NB4 (cell line): ENCODE measurements around the gene SPRR1A.

Experiments
- MYC ChIP-seq: IDR thresholded peaks from 2 replicates; pipeline ENCODE4 v1.6.1; 2011; ENCODE audit warnings: low read depth, low read length
- TF ChIP-seq, protein P1 (sequence below): IDR thresholded peaks from 2 replicates; pipeline ENCODE4 v1.6.1; 2011; ENCODE audit warnings: low read depth, low read length
- TF ChIP-seq, protein P2 (sequence below): IDR thresholded peaks from one replicate; pipeline ENCODE4 v1.5.1; 2012; ENCODE audit warnings: low read depth, low read length

DNA sequence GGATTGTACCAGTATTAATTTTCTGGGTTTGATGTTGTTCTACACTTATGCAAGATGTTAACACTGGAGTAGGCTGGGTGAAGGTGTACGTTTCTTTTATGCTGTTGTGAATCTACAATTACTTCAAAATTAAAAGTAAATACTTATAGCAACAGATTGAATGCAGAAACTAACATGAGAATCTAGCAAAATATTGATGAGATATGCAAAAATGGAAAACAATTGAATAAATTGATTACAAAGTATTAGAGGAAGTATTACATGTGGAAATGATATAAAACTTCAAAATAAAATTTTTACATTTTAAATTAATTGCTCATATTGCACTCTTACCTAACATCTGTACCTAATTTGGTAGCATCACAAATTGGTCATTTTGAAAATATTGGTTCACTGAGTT lies 12.0 kb downstream of the SPRR1A start:
- TF ChIP-seq, protein P1, sequence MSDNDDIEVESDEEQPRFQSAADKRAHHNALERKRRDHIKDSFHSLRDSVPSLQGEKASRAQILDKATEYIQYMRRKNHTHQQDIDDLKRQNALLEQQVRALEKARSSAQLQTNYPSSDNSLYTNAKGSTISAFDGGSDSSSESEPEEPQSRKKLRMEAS, result no peak
- TF ChIP-seq, protein P2, sequence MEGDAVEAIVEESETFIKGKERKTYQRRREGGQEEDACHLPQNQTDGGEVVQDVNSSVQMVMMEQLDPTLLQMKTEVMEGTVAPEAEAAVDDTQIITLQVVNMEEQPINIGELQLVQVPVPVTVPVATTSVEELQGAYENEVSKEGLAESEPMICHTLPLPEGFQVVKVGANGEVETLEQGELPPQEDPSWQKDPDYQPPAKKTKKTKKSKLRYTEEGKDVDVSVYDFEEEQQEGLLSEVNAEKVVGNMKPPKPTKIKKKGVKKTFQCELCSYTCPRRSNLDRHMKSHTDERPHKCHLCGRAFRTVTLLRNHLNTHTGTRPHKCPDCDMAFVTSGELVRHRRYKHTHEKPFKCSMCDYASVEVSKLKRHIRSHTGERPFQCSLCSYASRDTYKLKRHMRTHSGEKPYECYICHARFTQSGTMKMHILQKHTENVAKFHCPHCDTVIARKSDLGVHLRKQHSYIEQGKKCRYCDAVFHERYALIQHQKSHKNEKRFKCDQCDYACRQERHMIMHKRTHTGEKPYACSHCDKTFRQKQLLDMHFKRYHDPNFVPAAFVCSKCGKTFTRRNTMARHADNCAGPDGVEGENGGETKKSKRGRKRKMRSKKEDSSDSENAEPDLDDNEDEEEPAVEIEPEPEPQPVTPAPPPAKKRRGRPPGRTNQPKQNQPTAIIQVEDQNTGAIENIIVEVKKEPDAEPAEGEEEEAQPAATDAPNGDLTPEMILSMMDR, result no peak
- no peak for TF ChIP-seq MYC
